C4-2B (cell line): ENCODE results near the gene SLC9A4.

ENCODE experiments used
- CTCF ChIP-seq: fragments of 450-650 bp; conservative IDR thresholded peaks from 2 replicates; pipeline ENCODE4 v1.5.1; 2017; ENCODE audit warnings: mild to moderate bottlenecking
- ZFX ChIP-seq: fragments of 450-650 bp; IDR thresholded peaks from 2 replicates; pipeline ENCODE4 v1.6.1; 2017

- TF ChIP-seq ZFX (no peak), CTCF (no peak)
These were observed 21.1 kb upstream of the SLC9A4 start for GRCh38 chr2:102451968-102452367.
